Activated CD4-positive, CD25-positive, alpha-beta regulatory T cell (primary cell): Measurements from ENCODE around the gene ERCC6L2.

Source experiments
- DNase-seq, 4 experiments: peaks; one replicate each; lab custom pipeline; 2025; lab: John Stamatoyannopoulos, UW

The ERCC6L2 gene, protein sequence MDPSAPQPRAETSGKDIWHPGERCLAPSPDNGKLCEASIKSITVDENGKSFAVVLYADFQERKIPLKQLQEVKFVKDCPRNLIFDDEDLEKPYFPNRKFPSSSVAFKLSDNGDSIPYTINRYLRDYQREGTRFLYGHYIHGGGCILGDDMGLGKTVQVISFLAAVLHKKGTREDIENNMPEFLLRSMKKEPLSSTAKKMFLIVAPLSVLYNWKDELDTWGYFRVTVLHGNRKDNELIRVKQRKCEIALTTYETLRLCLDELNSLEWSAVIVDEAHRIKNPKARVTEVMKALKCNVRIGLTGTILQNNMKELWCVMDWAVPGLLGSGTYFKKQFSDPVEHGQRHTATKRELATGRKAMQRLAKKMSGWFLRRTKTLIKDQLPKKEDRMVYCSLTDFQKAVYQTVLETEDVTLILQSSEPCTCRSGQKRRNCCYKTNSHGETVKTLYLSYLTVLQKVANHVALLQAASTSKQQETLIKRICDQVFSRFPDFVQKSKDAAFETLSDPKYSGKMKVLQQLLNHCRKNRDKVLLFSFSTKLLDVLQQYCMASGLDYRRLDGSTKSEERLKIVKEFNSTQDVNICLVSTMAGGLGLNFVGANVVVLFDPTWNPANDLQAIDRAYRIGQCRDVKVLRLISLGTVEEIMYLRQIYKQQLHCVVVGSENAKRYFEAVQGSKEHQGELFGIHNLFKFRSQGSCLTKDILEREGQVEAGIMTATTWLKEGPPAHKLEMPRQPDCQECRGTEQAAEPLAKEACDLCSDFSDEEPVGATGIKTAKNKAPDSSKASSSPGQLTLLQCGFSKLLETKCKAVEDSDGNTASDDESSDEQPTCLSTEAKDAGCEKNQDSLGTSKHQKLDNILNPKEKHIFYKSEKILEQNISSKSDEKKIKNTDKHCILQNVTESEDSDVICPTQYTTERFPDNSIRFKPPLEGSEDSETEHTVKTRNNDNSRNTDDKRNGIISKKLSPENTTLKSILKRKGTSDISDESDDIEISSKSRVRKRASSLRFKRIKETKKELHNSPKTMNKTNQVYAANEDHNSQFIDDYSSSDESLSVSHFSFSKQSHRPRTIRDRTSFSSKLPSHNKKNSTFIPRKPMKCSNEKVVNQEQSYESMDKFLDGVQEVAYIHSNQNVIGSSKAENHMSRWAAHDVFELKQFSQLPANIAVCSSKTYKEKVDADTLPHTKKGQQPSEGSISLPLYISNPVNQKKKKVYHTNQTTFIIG (N-terminal part only)

DNA sequence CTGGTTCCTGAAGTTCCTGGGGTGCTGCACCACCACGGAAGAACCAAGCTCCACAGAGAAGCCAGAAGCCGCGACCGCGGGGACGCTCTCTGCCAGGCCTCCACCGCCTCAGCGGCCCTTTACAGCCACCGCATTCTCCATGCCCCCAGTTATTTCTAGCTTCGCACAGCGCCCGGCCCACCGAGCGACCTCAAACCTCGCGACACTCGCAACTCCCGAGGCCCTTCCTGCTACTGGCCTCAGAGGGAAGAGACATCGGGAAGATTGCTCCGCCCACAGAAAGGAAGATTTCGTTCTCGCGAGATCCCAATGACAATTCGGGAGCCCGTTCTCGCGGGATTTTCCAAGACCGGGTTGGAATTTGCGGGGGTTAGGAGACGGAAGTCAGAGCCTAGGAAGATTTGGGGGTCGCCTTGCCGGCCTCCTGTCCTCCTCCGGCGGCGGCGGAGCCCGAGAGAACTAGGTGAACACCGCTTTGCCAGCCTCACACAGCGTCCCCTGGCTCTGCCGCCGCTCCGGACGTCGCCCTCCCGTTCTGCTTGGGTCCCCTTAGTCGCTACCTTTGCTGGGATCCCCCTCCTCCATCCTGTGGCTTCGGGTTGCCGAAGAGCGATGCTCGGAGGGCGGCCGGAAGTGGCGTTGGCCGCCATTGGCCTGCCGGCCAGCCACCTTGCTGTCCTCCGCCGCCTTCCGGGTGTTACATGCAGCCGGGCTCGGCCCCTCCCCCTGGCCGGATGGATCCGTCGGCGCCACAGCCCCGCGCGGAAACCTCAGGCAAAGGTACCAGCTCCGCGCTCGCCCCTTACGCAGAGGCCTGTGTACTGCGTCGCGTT, at the start of gene ERCC6L2:
Gene ERCC6L2, plus strand, starts transcription at position 387 of the 833 bp plus-strand sequence. Its CDS starts 348 bp downstream, at position 735.
- DNase-seq, result peak; percentile 80 to 89 (median 84)

DNA sequence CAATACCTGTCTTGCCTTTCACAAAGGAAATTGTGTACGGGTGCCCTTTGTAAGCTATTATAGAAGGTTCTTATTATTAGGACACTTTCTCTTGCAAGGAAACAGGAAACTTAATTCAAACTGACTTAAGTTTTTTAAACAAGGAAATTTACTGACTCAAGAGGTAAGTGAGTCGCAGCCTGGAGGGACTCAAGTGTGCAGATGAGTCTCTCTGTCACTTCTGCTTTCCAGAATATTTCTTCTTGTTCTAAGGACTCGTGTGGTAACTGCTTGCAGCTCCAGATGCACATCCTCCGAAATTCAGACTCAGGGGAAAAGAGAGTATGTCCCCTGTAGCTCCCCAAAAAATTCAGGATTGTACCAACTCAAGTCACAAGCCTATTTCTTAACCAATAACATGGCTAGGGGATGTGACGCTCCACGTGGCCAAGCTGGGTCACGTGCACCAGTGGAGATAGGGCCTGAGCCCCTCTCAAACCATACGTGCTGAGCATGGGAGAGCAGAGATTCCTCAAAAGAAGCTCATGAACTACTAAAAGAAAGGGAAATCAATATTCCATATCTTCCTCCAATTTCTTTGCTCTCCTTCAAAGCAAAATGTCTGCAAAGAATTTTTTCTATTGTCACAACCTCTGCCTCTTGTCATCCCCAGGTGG, 49.2 kb upstream of the ERCC6L2 start:
- no peak for DNase-seq

DNA sequence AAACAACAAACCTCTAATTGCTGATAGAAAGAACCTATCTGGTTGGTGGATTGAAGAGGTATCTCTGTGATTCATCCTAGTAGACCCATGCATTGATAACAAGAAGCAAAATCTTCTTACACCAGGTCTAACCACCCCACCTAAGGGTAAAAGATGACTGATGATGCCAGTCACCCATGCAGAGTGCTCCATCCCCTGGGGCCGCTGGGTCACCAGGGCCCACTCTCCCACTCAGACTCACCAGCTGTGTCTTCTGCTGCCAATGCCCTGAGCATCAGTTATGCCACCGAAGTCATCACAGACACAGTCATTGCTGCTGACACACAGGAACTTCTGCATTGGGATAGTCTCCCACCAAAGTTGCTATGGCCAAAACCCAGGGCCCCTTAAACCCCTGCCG, 44.7 kb upstream of the ERCC6L2 start:
- DNase-seq, result no peak

DNA sequence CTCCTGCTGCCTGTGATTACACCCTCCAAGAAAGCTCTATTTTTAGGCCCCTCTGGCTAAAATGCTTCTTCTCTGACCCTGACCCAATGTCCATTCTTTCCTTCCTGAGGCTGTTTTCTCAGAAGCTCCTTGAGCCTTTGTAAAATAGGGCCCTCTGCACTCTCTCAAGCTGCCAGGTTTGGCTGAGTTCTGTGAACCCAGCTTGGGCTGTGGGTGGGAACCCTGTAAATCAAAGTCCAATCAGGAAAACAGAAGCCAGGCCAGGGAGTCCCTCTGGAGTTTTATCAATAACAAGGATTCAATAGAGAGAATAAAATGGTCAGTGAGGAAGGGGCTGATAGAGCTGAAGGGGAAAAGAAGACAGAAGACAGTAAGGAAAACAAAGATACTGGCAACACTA, 43.7 kb upstream of the ERCC6L2 start:
- DNase-seq, result no peak

DNA sequence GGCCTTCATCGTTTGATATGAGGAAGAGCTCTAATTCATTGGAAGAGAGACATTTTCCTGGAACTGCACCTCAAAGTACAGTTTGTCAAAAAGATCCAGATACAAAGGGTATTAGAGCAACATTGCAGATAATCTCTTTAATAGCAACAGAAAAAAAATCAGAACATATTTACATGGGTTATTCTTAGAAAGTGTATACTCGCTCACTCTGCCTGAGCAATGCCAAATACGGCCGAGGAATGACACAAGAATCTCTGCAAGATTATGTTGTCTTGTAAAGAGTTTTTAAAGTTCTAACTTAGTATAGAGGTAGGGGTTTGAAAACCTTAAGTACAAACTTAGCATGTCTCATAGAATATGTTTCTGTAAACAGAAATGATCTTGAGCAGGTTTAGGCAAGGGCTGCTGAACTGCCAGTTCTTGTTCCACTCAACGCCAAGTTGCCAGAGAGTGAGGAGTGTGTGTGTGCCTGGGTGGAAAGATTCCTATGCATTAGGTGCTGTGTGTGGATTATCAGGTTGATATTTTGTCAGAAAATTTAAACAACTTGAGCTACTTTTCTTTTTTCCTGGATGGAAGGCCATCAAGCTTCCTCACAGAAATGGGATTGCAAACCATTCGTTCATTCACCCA, 41.8 kb upstream of the ERCC6L2 start:
- DNase-seq, result no peak

DNA sequence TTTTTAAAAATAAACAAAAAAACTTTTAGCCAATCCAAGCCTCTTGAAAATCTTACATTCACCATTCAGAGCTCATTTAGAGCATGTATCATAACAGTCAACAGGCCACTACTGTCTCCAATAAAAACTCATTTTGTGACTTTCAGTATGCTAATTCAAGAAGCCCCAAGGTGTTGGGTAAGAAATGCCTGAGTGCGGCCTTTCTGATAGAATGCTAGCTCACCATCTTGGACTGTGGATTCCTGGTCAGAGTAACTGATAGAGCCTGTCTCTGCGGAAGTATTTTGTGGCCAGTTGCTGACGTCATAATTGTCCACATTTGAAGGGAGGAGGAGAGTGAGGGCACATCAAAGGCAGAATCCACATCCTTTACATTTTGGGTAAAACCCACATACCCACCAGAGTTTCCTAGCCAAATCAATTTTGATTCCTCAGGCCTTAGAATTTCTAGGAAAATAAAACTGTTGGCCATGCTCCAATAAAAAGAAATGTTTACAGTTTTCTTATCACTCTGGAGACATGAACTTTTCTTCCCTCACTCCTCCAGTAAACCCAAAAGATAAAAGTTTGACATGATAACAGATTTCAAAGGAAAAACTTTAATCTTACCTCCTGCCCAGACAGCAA, 41.1 kb upstream of the ERCC6L2 start:
- no peak for DNase-seq

DNA sequence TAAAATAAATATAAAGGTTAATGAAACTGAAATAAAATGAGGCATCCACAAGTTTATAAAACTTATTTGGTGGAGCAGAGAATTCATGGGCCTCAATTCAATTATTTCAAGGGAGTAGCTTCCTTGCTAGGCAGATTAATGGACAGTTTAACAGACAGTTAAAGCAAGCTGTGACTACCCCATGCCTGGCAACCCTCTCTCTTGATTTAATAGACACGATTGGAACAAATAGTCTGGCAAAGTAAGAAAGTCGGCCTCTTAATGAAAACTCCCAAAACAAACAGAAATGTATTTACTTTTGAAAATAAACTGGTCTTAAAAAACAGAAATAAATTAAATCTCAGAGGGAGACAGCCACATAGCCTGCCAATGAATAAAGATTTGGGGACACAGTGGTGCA, 40.1 kb upstream of the ERCC6L2 start:
- DNase-seq, result no peak

DNA sequence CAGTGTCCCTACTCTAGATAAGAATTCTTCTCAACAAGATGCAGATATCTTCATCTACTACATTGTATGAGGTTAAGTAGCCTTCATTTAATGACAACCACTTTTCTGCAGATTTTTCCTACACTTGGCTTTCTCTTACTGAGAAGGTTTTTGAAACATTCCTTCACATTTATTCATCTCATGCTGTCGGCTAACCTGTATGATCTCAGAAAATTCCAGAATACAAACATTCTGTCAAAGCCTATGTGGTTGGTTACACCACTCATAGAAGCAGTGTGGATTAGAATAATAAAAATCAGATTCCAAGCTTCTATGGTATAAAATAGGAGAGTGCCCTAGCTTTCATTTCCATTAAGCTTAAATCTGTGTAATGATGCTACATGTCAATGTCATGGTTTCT, 39.4 kb upstream of the ERCC6L2 start:
- DNase-seq, result no peak

DNA sequence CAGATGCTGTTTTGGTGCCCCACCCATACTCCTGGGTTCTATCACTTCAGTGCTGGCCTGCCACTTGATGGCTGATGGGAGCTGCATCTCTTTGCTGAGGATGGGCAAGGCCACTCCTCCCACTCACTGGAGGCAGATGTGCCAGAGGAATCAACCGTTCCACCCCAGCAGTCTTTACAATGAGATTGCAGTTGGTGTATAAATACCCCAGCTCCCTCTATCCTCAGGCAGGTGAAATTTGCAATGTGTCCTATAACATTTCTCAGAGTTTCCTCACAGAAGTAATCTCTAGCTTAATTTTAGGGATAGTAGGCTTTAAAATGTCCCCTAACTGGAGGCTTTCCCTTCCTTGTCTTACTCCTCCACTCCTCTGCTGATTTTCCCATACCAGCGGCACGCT, 36.5 kb upstream of the ERCC6L2 start:
- no peak for DNase-seq

DNA sequence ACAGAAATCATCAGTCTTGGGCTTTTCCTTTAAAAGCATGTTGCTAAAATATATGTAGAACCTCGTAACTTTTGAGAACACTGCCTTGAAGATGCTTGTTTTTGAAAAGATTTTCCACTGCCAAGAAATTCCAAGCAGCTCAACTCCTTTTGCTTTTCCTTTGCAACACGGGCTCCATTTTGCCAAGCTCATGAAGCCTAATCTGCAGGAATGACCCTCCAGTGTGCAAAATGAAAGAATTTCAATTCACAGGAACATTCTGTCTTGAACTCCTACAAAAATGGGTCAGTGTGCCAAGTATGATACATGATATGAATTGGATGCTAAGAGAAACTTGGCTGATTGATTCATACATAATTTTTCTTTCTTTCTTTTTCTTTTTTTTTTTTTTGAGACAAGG, 35.4 kb upstream of the ERCC6L2 start:
- DNase-seq, result no peak

DNA sequence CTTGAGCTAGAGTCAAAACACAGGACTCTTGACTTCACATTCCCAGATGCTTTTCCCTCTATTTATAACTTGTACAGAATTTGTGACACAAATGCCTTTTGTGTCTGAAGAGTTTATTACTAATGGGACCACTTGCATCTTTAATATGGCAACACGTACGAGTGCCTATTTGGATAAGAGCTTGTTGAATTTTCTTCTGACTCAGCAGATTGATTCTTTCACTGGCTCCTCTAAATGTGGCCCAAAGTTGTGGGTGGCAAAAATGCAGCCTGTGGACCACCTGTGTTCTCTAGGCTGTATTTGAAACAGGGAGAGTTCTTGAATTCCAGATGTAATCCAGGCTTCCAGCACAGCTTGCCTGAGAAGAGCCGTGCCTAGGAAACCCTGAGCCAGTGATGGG, 34.1 kb upstream of the ERCC6L2 start:
- DNase-seq, result no peak

DNA sequence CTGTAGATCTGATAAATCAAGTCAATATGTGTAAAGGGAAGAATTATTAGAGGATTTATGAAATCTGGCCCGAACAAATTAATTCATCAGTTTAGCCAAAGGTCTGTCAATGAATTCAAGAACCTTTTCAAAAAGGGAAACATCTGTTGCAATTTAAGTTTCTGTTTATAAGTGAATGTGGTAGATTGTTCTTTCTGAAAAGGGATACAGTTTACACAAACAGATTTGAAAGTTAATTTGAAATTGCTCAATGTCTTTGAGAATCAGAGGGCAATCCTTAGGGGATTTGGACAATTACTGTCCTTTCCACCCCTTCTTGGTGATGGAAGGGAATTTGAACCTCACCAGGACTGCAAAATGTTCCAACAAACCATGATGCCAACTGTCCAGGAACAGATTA, 29.7 kb upstream of the ERCC6L2 start:
- DNase-seq, result no peak

DNA sequence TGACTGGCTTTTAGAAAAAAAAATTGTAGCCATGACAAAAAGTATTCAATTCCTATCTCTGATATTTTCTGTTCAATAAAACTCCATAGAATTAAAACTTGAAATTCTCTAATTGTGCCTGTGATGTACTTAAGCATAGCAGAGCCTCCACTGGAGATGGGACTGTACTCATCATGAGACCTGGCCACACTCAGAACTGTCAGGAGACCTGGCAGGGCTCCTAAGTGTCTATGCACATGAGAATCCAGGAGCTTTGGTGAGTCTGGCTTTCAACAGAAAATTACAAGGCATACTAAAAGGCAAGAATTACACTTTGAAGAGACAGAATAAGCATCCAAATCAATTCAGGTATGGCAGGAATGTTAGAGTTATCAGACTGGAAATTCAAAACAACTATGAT, 26.7 kb upstream of the ERCC6L2 start:
- DNase-seq, result no peak

DNA sequence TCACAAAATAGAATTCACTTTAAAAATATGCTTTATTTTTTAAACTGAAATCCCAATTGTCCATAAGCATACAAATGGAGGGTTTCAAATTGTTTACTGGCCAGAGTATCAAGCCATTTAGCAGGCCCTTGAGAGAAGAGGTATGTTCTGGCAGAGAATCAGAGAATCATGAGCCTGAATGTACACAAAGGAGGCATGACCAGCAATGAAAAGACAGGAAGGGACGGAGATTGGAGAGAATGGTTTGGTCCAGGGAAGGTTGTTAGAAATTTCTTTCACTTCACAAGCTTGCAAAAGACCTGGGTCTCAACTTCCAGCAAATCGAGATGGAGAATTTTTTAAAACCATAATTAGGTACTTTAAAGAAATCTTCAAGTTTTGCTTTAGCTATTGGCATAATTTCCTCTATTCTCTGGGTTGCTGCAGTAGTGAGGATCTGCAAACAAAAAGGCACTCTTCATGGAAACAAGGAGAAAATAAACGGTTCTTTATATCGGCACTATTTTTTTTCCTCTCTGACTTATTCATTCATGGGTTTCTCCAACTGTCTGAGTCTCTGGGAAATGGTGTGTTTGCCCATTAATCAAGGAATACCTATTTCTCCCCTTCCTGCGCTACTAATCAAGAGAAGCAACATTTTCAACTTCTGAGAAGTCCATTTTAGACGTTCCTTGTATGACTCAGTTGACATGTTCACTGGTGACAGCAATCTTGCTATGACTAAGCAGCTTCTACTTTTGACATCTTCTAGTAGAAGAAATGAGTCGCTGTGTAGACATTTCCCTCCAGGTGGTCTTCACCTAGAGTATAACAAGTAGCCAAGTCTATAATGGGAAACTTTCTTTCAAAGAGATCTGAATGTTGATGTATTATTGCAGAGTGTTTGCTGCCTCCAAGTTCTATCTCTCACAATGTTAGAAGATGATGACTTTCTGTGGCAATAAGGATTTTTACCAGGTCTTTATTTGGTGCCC, 23.1 kb upstream of the ERCC6L2 start:
- DNase-seq, result no peak

DNA sequence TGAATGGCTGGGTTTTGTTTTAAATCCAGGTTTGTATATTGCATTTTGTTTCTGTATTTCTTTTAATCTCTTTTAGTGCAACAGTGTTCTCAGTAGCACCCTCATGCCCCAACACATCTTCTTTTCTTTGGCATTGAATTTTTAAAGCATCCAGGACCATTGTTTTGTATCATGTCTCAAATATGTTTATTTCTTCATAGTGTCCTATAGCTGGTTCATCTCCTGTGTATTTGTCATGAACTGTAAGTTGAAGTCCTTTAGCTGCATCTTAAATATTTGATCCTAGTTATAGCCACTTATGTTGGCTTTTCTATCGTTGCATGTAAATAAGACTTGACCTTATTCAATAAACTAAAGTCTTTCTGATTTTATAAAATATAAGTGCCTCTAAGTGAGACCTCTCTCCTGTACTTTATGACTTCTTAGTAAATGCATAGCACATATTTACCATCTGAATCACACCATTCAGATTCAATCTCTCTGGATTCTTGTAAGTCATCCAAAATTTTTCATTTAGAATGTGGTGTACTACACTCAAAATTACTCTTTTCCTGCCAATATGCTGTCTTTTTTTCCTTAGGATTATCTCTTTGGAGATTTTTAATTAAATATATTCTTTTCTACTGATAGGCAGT, 21.0 kb upstream of the ERCC6L2 start:
- no peak for DNase-seq

DNA sequence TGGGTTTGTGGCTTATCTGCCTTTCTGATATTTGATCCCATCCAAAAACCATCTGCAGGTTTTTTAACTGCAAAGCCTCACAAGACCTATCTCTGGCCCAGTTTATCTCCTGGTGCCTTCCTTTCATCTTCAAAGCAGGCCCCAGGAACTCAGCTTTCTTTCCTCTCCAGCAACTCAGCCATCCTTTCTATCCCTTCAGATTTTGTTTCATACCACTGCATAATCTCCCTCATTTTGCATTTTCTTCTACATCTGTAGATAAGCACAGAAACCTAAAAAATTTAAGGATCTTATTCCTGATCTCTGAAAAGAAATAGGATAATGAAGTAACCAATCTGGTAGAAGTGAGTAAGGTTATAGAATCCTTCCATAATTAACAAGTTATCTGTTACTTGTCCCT, 19.5 kb upstream of the ERCC6L2 start:
- DNase-seq, result no peak

DNA sequence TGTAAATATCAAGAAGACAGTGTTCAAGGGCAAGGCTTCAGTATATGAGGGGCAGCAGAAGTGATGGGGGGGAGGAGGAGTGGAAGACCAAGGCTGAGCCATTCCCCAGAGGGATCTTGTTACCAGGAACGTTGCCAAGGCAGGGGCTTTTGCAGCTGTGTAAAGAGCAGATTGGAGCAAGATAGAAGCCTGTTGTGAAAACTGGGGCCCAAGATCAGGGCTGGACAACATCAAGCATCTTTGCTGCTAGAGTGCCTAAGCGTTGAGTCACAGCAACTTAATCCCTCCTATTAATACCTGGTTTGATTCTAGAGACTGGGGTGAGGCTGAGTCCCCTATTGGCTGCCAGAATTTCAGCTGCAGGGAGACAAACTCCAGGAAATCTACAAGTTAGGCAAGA, 18.4 kb upstream of the ERCC6L2 start:
- DNase-seq, result no peak

DNA sequence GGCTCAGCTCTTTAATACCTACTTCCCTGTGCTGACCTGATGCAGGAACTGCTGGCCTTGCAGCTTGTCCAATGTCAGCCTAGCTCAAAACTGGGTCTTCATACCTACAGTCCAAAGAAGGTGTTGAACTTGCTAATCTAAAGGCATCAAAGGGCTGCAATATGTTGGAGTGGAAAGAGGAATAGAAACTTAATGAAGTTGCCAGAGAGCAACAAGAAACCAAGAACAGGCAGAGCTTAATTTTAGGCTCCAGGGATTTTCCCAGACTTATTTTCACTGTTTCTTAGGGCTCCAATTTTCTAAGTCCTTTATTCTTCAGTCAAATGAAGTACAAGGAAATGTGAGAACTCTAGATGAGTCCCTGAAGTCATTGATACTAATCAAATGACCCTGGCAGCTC, 17.6 kb upstream of the ERCC6L2 start:
- DNase-seq, result no peak
